Ovary (tissue), 3 donors: ENCODE results near the gene PDSS2.

Source experiments
- POLR2A ChIP-seq: fragments of 450-650 bp; IDR thresholded peaks from one replicate; pipeline ENCODE4 v1.6.1; 2017; ENCODE audit warnings: antibody characterized with exemption, mild to moderate bottlenecking, moderate library complexity
- TF ChIP-seq, protein P1 (sequence below), 3 donors: fragments of 450-650 bp in 2 of 3; fragments of 200-600 bp in 1 of 3; IDR thresholded peaks; one replicate each; pipeline versions ENCODE4 v1.5.1 to v1.8.0; 2016 to 2022; ENCODE audit warnings: antibody characterized with exemption in 3 of 3, mild to moderate bottlenecking in 1 of 3
- donor health status: DM: no; HTN: no; CAD: no.

GRCh38 chr6:107439406-107439805 lies 20.0 kb downstream of the PDSS2 start:
- TF ChIP-seq POLR2A, result no peak
- TF ChIP-seq, protein P1, sequence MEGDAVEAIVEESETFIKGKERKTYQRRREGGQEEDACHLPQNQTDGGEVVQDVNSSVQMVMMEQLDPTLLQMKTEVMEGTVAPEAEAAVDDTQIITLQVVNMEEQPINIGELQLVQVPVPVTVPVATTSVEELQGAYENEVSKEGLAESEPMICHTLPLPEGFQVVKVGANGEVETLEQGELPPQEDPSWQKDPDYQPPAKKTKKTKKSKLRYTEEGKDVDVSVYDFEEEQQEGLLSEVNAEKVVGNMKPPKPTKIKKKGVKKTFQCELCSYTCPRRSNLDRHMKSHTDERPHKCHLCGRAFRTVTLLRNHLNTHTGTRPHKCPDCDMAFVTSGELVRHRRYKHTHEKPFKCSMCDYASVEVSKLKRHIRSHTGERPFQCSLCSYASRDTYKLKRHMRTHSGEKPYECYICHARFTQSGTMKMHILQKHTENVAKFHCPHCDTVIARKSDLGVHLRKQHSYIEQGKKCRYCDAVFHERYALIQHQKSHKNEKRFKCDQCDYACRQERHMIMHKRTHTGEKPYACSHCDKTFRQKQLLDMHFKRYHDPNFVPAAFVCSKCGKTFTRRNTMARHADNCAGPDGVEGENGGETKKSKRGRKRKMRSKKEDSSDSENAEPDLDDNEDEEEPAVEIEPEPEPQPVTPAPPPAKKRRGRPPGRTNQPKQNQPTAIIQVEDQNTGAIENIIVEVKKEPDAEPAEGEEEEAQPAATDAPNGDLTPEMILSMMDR (IDR thresholded peaks at IDR 0.05), result no peak
